SHP77 (cell line): ENCODE measurements around the gene RNF213.
A peak's percentile ranks its signal among the peaks of the same experiment; 100 is the strongest.

Experiments used
- DNase-seq, 2 experiments: peaks; one replicate each; lab custom pipeline; 2025; lab: John Stamatoyannopoulos, UW

The RNF213 gene

GRCh38 chr17:80419255-80419654 lies 158.6 kb downstream of the RNF213 start:
- DNase-seq, result no peak

- DNase-seq, result peak in 1 of 2 experiments; percentile 43
These were observed 160.9 kb downstream of the RNF213 start for GRCh38 chr17:80421381-80422090.

DNA sequence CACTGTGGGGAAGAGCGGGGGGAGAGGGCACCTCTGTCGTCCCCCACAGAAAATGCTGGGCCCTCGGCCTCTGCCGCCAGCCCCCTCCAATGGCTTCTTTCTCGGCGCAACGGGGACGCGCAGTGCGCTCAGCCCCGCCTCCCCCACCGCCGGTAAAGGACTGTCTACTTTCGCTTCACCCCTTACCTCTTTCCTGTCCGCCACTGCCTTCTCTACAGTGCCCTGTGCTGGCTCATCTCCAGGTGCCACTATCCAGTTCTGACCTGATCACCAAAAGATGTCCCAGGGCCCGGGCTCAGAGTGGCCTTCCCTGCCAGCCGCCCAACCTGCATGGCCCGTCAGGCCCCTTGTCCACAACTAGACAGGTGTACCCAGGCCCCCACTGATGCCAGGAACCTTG lies 161.6 kb downstream of the RNF213 start:
- DNase-seq, result no peak

GRCh38 chr17:80422981-80423380 lies 162.3 kb downstream of the RNF213 start:
- no peak for DNase-seq

DNA sequence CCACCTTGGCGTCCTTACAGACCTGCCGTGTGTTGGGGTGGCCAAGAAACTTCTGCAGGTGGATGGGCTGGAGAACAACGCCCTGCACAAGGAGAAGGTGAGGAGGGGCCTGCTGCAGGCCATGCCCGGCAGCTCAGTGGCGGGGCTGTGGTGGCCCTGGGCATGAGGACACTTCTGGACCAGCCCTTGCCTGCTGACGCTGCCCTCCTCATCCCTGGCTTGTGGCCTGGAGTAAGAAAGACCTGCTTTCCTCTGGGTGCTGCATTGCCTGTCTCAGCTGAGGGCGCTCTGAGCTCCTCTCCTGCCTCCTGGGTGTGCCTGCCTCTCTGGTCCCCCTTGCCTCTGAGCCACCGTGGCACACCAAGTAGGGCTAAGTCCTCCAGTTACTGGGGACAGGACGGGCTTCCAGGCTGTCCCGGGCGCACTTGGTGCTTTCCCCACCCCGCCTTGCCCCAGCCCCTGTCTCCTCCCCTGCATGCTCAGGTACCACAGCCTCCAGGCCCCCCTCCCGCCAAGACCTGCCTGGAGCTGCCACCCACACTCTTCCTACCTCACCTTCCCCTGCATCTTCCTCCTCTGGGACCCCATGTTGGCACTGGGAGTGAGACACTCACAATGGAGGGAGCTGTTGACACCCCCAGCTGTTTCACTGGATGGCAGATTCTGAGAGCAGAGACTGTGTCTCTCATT lies 163.0 kb downstream of the RNF213 start:
- no peak for DNase-seq

DNA sequence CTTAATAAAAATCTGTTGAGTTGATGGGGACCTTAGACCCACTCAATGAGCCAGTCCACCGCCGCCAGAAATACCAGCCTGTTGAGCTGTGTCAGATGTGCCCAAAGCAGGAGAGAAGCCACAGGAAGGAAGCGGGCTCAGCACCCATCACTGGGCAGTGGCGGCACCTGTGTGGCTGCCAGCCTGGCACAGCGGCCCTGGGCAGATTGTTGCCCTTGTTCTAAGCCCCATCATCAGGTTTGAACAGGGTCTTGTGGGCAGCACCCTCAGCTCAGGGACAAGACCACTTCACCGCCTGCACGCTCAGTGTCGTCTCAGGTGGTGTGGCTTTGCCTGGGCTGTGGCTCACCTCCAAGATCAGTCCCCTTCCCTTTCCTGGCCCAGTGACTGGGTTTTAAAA lies 163.6 kb downstream of the RNF213 start:
- no peak for DNase-seq

GRCh38 chr17:80424878-80425765 lies 164.5 kb downstream of the RNF213 start:
- no peak for DNase-seq

GRCh38 chr17:80425835-80426426 lies 165.3 kb downstream of the RNF213 start:
- no peak for DNase-seq

- peak; percentile 79 for DNase-seq
These were observed 166.1 kb downstream of the RNF213 start for GRCh38 chr17:80426671-80427326.

GRCh38 chr17:80427366-80428282 lies 167.0 kb downstream of the RNF213 start:
- no peak for DNase-seq

DNA sequence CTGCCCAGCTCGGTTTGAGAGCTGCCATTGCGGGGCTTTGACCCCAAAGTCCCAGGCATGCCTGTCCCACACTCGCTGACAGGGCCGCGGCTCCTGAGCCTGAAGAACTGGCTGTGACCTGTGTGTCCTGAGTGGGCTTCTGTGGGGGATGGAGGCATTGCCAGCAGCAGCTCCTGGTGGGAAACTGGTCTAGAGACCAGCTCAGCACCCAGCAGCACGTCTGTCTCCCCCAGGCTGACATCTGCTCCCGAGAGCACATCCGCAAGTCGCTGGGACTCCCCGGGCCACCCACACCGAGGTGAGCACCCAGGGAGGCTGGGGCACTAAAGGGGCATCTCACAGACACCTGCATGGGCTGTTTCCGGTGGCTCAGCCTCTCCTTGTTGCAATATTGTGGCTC lies 167.7 kb downstream of the RNF213 start:
- no peak for DNase-seq

DNA sequence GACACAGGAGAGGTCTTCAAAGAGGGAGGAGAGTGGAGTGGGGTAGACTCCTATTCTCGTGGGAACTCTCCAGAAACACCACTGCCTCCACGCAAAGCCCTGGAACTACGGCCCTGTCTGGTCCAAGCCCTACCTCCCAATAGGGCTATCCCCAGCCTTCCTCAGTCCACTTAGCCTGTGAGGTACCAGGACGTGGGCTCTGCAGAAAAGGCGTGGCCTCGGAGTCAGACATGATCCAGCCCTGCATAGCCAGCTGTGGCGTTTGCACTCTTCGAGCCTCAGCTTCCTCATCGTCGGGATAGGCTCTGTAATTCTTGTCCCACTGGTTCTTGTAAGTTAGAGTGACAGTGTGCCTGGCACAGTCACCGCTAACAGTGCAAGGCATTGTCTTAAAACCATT lies 168.1 kb downstream of the RNF213 start:
- no peak for DNase-seq

- no peak for DNase-seq
These were observed 169.0 kb downstream of the RNF213 start for GRCh38 chr17:80429356-80430275.

DNA sequence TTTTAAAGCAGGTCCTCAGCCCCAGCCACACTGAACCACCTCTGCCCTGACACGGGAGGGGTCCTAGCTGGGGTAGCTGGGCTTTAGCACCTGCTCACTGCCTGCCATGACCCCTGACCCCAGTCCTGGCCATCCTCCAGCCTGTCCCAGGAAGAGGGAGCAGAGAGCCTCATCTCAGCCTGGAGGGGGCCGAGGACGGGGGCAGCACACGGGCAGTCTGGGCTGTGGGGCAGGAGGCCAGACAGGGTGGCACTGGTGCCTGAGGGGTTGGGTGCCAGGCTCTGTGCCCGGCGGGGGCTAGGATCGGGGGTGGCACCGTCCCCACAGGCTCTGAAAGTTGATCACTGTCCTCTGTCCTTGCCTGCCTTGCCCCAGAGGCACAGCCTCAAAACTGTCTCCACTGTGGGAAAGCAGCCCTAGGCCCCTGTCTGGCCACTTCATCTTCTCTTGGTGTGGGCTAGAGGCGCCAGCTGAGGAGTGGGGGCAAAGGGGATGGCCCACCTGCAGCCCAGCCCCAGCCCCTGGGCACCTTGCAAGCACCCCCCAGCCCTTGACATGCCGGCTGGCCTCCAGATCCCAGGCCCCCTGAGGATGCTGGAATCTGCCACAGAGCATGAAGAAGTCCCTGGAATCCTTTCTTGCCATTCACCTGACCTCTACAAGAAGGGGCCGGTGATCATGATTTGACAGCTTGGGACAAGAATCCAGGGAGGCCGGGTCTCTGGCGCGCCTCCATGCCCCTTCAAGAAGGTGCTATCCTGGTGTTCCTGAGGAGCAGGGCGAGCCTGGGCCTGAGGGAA lies 170.0 kb downstream of the RNF213 start:
- no peak for DNase-seq

- no peak for DNase-seq
These were observed 170.9 kb downstream of the RNF213 start for GRCh38 chr17:80431246-80432195.

- DNase-seq, result no peak
These were observed 171.8 kb downstream of the RNF213 start for GRCh38 chr17:80432350-80432955.

DNA sequence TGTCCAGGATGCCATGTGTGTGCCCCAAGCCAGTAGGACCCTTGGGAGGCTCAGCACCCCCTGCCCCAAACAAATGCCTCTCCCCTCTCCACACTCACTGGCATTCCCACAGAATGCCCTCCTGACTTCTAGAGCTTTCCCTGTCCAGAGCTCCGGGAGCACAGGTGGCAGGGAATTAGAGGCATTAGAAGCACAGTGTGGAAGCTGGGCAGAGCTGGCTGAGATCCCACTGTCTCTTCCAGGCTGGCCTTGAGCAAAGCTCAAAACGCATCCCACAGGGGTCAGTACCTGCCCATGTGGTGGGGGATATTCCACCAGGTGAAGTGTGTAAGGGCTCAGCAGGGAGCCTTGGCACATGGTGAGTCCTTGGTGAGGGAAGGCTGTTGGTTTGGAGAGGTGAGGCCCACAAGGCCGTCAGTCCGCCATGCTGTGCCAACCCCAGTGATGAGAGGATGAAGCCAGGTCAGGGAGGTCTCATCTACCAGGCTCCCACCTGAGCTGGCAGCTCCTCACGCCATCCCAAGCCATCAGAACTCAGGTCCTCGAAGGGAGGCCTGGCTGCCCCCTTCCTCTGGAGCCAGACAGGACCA lies 172.4 kb downstream of the RNF213 start:
- no peak for DNase-seq
